ENCODE measurements around the gene MUC21.
"Not testable (repeated sequence)": the region's sequence is repeated elsewhere in the genome, so short reads cannot be mapped to it uniquely, and the experiment has no call there.

Gene MUC21

DNA sequence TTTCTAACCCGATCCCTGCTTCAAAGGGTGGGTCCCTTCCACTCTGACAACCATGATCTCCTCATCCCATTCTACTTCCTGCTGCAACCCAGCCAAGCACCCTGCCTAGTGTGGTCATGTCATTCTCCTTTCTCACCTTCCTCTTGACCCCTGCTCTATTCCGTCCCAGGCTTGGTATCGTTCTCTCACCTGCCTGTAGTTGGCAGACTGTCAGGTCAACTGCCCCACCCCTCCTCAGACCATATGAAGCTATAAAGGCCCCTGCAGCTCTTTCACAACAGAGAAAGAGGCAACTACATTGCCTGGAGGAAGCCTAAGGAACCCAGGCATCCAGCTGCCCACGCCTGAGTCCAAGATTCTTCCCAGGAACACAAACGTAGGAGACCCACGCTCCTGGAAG lies at the start of gene MUC21:
TSS of gene MUC21 (plus strand) at position 280 of the 400 bp plus-strand sequence. CDS start 241 bp downstream, outside the sequence.
- no peak for DNase-seq

DNA sequence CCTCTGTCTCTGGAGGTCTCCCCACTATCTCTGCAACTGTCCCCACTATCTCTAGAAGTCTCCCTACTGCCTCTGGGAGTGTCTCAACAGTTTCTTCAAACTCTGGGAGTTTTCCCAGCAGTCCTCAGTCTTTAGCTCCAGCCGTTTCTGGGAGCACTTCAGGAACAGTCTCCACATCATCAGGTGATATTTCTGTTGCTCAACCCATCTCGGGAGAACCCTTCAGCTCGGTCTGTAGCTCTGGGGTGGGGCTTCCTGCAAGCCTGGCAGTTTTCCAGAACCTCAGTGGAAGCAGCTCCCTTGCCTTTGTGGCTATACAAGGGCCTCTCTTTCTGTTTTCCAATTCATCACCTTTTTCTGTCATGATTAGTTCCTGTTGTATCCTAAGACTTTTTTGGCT lies 48.5 kb upstream of the MUC21 start:
- DNase-seq = no peak

DNA sequence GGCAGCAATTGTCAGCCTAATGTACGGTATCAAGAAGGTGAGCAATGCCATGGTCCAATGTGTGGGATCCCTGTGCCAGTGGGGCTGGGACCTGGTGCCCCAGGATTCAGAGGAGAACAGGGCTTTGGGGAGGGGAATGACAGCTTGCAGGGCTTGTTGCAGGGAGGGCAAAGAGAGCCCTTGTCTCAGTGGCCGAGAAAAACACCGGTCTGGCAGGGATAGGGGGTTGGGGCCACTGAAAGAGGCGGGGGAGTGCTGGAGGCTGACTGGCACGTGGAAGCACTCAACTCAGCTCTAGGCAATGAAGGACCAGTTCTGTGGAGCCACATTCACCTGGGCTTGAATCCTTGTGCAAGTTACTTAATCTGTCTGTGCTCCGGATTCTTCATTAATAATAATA lies 46.3 kb upstream of the MUC21 start:
- DNase-seq = no peak

DNA sequence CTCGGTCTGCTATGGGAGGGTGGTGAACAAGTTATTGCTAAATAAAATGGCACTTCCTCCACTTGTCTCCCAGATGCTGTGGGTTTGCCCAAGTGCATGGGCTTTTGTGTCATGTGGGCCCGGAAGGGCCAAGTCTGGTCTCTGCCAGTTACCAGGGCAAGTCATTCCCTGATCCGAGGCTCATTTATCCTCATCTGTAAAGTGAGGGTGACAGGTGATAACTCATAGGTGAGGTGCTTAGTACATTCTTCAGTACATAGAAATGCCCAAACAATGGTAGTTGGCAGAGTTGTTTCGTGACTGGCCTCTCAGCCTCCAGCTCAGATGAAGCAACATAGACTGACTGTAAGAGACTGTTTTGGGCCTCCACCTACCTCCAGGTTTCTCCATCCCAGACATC lies 44.8 kb upstream of the MUC21 start:
- DNase-seq = no peak

DNA sequence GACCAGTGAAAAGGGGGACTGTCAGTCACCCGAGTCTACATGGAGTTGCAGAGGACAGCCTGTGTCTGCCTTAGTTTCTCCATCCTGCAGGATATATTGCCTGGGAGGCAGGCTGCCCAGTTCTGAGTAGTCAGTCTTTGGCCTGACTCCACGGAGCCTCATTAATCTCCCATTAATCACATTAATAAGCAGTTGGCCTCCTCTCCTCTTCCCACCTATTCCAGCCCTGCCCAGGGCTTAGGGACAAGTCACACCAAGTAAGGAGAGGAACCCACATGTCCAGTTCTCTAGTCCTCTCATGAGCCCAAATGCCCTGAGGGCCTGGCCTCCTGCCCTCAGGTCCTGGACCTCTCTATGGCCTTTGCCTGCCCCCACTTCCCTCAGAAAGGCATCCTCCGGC lies 44.0 kb upstream of the MUC21 start:
- DNase-seq = no peak

DNA sequence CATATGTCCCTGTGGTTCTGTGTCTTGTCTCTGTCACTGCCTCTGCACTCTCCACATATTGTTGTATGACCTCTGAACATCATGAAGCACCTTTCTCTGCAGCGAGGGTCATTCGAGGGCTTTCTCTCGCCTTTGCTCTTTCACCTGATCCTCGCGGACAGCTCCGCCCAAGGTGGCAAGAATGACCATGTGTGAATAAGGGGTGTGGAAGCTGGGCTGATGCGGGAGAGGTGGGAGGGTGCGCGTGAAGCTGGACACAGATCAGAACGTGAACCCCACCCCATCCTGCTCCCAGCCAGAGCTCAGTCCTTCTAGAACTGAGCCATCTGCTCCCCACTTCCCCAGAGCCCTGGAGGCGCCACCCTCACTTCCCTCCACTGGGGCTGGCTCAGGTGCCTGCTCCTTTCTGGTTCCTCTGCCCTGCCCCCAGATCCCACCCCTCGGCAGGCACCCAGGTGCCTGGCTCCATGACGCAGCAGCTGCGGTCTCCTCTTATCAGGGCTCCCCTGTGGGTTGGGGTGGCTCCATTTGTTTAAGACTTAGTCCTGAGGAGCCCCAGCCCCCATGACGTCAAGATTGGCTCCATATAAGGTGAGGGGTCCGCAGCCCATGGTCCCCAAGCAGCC lies 43.0 kb upstream of the MUC21 start, which contains the start of gene MUCL3:
TSS of gene MUCL3 (plus strand) at position 613 of the 626 bp plus-strand sequence. CDS start 27 bp downstream, outside the sequence.
- peak; percentile 26 for DNase-seq

DNA sequence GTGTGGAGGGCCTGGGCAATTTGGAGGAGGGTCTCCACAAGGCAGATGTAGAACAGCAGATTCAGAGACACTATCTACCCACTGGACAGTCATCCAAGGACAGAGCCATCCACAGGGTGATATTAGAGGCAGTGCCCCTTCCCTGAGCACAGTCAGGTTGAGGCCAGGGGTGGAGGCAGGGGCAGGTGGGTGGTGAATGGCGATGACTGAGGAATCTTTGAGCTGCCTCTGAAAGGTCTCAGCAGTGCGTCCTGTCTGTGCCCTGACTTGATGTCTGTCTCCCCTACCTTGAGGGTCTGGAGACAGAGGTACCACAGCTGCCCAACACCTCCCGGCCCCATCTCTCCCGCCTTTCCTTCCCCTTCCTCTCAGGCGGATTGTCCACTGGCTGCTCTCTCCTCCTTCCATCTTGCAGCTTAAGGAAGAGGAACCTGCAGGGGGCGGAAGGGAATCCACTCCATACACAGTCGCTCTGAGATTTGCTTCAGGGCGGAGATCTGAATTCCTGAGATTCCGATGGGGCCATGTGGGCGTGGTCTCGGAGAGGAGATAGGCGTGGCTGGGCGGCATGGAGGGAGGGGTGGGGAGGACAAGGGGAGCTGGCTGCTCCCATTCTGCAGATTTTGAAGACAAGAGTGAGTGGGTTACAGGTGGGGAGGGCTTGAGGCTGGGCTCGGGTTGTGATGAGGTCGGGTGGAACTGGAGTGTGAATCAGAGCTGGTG lies 41.0 kb upstream of the MUC21 start:
- DNase-seq = no peak

DNA sequence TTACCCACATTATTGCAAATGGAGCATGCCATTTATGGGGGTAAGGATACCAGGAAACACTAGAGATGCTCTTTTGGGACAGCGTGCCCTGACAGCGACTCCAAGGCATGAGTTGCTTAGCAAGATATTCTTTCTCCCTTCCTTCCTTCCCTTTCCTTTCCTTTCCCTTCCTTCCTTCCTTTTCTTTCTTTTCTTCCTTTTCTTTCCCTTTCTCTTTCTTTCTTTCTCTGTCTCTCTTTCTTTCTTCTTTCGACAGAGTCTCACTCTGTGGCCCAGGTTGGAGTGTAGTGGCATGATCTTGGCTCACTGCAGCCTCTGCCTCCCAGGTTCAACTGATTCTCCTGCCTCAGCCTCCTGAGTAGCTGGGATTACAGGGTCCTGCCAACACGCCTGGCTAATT lies 39.5 kb upstream of the MUC21 start:
- no peak for DNase-seq

DNA sequence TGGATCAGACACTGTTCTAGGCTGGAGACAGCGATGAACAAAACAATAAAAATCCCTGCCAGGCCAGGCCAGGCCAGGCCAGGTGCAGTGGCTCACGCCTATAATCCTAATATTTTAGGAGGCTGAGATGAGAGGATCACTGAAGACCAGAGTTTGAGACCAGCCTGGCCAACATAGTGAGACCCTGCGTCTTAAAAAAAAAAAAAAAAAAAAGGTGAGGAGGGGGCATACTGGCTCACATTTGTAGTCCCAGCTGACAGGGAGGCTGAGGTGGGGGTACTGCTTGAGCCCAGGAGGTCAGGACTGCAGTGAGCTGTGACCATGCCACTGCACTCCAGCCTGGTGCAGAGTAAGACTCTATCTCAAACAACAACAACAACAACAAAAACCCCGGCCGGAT lies 38.2 kb upstream of the MUC21 start:
- no peak for DNase-seq

DNA sequence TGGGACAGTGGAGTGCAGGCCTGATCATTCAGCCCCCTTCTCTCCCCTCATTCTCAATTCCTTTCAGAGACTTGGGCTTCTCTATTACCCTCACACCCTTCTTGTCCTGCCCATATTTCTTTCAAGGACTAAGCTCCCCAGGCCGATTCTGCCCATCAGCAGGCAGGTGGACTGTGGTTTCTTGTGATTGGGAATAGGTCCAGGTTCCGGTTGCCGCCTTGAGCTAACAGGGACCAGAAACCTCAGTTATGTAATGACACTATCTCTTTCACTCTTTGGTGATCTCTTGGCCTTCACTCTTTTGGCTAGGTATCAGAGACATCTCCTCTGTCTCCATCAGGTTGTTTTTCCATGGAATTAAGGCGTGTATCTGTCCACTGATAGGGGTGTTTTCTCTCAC lies 36.3 kb upstream of the MUC21 start:
- no peak for DNase-seq

DNA sequence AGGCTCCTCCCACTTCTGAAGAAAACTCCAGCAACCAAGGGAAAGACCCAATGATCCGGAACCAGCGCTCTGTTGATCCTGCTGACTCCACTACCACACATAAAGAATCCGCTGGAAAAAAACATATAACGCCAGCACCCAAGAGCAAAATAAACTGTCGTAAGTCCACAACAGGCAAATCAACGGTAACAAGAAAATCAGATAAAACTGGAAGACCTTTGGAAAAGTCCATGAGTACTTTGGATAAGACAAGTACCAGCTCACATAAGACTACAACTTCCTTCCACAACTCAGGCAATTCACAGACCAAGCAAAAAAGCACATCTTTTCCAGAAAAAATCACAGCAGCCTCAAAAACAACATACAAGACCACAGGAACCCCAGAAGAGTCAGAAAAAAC lies 34.7 kb upstream of the MUC21 start:
- no peak for DNase-seq

DNA sequence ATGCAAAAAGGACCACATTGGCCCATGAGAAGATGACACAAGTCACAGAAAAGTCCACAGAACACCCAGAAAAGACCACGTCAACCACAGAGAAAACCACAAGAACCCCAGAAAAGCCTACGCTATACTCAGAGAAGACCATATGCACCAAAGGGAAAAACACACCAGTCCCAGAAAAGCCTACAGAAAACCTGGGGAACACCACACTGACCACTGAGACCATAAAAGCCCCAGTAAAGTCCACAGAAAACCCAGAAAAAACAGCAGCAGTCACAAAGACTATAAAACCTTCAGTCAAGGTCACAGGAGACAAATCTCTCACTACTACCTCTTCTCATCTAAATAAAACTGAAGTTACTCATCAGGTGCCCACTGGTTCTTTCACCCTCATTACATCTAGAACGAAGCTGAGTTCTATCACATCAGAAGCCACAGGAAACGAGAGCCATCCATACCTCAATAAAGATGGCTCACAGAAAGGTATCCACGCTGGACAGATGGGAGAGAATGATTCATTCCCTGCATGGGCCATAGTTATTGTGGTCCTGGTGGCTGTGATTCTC lies 31.5 kb upstream of the MUC21 start:
- DNase-seq = no peak

DNA sequence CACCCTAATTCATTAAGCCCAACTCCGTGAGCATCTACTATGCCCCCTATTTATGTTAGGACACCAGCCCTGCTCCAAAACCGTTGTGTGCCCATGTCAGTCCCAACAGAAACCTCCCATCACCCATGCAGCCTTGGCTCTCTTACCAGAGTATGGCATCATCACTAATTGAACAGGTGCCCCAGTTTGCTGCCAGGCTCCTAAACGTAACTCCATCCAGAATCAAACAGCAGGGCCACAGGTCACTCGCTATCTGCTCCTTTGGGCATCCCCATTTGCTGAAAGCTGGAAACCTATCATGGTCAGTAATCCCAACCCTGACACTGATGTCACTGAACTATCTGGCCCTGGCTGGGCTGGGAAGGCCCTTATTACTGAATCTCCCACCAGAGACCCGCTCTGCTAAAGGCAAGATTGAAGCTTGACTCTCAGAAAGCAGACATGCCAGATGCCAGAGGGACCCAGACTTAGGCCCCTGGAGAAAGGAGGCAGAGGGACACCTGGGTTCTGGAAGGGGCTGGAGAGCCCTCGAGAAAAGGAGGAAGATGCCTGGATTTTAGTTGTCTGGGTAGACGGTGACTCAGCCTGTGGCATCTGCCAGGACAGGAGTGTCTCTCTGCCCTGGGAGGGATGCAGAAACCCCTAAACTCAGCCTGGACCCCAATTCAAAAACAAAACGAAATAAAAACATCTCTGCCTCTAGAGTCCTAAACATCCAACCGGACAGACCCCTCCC lies 28.7 kb upstream of the MUC21 start:
- DNase-seq = no peak

DNA sequence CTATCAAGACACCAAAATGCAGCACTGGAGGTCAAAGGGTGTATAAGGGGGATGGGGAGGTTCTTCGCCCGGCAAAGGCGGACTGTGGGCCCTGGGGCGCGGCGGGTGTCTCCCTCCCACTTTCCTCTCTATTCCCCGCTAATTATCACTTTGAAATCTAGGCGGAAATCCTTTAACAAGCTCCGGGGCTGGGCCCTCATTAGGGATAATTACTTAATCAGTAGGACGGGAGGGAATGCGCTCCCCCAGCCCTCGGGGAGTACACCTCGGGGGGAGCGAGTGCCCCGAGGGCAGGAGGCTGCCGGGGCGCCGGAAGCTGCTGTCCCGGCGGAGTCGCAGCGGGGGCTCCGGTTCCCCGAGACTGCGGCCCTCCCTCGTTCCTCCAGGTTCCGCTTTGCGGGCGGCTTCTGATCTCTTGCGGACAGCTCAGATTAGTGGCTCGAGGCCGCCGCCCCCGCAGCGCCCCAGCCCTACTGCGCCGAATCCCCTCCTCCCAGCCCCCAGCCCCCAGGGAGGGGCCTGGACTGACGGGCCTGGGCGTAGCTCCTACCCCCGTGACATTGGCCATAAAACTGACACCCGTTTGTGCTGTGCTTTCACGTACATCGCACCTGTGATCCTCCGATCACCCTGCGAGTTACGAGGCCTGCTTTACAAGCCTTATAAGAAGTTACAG lies 28.0 kb upstream of the MUC21 start:
- no peak for DNase-seq

DNA sequence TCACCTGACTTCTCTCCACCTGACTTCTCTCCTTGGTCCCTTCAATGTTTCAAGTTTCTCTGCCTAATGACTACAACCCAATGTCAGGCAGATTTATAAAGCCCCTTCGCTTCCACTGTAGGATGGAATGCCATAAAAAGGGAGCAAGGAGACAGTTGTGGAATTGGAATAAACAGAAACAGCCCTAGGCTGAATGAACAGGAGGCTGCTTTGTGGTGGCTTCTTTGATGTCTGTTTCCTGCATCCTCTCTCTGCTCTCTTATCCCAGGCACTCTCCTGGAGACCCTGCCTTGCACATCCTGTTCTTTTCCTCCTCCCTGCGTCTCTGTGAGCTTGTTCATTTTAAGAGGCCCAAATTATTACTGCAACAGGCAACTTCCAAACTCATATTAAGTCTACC lies 25.8 kb upstream of the MUC21 start:
- DNase-seq = no peak

DNA sequence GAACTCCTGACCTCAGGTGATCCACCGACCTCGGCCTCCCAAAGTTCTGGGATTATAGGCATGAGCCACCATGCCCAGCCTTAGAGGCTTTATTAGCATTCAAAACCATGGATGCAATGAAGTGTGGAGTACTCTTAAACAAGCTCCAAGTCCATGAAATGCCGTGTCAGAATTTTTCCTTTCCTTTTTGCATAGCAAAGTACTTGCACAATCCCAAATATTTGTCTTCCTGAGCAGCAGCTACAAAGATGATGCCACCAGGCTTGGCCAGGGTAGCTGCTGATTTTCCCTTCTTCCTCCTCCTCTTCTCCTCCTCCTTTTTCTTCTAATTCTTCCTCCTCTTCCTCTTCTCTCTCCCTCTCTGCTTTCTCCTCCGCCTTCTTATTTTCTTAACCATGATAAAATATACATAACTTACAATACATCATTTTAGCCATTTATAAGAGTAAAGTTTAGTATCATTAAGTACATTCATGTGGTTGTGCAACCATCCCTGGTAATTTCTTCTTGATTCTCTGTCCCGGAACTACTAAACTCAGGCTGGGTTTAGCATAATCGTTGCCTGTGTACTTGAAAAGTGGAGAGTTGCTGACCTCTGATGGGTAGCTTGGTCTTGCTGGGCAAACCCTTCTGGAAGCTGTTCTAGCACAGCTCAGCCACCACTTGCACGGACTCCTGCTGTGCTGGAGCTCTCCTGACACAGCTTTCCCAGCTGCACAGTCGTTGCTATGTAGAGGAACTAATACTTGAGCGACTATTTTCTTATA lies 22.4 kb upstream of the MUC21 start:
- DNase-seq = no peak

DNA sequence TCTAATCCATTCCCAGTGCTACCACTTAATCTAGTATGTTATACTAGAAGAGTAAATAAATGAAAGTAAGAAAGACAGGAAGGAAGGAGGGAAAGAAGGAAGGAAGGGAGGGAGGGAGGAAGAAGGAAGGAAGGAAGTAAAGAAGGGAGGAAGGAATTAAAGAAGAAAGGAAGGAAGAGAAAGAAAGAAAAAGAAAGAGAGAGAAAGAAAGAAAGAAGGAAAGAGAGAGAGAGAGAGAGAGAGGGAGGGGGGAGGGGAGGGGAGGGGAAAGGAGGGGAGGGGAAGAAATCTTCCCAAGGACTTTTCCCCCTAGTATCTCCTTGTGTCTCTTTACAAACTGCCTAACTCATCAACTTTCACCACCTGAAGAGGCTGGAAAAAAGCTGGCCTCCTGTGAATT lies 20.8 kb upstream of the MUC21 start:
- no peak for DNase-seq

DNA sequence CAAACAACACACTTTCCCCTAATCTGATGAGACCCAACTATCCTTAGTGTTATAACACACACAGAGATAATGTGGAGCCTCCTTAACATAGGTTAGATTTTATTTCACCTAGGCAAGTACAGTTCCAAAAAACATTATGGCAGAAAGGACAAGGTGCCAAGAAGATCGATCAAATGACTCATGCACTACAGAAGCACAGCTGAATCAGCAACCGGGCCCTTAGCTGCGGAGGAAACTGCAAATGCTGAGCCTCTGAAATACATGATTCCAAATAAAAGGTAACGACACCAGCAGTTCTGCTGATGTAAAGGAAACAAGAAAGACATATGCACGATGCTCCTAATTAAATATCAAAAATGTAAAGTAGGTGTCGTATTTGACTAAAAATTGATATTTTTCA lies 19.9 kb upstream of the MUC21 start:
- no peak for DNase-seq

DNA sequence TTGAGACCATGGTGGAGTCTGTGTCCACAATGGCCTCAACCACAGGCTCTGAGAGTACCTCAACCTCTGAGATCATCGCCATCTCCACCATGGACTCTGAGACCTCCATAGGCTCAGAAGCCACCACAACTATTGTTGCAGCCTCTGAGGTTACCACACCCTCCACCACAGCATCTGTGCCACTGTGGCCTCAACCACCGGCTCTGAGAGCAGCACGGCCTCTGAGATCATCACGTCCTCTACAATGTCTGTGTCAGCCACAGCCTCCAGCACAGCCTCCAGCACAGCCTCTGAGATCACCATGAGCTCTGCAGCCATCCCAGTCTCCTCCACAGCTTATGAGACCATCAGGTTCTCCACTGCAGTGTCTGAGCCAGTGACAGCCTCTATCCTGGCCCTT lies 19.4 kb upstream of the MUC21 start:
- no peak for DNase-seq

DNA sequence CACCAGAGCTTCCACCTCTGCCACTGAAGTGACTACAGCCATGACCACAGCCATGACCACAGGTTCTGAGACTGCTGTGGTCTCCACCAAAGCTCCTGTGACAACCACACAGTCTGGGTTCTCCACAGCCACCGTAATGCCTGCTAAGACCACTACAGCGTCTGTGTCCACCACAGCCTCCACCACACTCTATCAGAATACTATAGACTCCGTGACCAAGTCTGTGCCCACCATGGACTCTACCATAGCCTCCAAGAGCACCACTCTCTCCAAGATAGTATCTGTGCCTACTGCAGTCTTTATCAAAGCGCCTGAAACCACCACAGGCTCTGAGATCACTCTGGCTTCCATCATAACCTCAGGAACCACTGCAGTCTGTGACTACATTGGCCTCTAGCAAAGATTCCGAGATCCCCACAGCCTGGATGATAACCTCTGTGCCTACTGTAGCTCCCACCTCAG lies 18.3 kb upstream of the MUC21 start:
- DNase-seq = no peak

DNA sequence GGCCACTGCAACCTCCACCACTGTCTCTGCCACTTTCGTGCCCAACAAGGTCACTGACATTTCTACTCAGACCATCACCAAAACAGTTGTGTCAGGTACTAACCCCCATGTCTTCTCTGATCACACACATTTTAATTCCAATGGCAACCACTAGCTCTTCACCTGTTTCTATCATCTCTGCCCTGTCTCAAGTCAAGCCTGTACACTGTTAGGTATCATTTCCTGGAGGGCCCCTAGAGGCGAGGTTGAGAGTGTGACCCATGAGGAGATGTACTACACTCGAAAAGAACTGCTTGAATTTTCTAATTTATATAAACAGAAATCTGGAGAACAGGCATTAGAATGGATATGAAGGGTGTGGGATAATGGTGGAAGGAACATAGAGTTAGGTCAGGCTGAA lies 17.4 kb upstream of the MUC21 start:
- no peak for DNase-seq

DNA sequence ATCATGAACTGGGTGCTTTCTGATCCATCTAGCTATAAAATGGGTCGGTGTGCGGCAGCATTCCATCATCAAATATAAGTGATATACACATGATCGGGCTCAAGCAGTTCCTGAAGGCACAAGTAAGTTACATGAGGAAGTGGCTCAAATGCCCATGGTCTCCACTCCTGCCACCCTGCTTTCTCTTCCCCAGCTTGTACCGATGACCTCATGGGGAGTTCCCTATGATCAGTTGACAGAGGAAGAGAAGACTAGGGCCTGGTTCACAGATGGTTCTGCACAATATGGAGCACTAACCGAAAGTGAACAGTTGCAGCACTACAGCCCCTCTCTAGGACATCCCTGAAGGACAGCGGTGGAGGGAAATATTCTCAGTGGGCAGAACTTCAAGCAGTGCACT lies 14.3 kb upstream of the MUC21 start:
- not testable (repeated sequence) for DNase-seq
